ENCODE results near the gene ARHGAP32.

ARHGAP32 gene

DNA sequence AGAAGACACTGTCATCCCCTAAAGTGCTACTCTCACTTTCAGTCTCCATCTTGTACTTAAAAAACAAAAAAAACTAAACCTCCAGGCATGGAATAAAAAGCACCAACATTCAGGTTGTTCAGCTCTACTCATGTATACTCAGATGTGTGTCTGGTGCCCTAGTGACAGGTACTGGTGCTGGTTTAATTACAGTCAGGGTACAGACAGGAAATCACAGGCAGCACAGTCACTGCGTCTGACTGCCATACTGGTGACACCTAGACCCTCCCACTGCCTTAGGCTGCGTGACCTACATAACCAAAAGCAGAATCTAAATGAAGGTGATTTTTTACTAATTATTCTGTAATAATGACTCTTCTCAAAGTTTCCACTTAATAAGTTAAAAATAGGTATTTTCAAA is at the start of gene ARHGAP32:
TSS of gene ARHGAP32 (minus strand) at position 176 of the 400 bp plus-strand sequence. CDS start at position 49, 127 bp downstream.
- H3K27me3 ChIP-seq (ENCODE audit: control insufficient read depth in 1 of 2, insufficient read depth in 2 of 2, low read length in 2 of 2), result no peaks in the 10 kb centered on the region
- H3K27ac ChIP-seq (ENCODE audit: low read depth, low read length), result no peak within 1 kb of the TSS
- no peaks in the 10 kb centered on the region for H3K4me1 ChIP-seq (ENCODE audit: insufficient read depth, low read length)
- no peaks in the 10 kb centered on the region for H3K36me3 ChIP-seq (ENCODE audit: insufficient read depth, low read length)
- no peaks in the 10 kb centered on the region for H3K9me3 ChIP-seq (ENCODE audit: low read length)
- H3K4me3 ChIP-seq (ENCODE audit: low read depth in 1 of 2, low read length in 2 of 2), result no peak within 1 kb of the TSS
- no peak within 1 kb of the TSS for H3K9ac ChIP-seq (ENCODE audit: low read length)

DNA sequence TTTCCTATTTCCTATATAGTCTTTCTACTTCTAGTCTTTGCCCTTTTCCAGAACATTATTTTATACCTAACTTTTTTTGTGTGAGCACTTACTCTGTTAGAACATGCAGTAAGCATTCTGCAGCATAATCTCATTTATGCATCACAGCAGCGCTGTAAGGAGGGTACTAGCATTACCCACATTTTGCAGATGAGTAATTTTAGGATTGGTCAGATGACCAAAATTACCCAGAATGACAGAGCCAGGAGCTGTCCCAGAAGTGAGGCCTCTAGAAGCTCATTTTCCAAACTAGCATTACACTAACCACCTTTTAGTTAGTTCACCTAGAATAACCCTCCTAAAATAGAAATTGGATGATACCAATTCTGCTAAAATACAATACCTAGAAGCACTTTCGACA is 47.1 kb upstream of the ARHGAP32 start:
- H3K9me3 ChIP-seq (ENCODE audit: low read length), result no peaks in the 10 kb centered on the region
- no peaks in the 10 kb centered on the region for H3K27me3 ChIP-seq (ENCODE audit: control insufficient read depth in 1 of 2, insufficient read depth in 2 of 2, low read length in 2 of 2)
- no peak overlapping the region for H3K9ac ChIP-seq (ENCODE audit: low read length)
- no peak overlapping the region for H3K4me3 ChIP-seq (ENCODE audit: low read depth in 1 of 2, low read length in 2 of 2)
- no peak overlapping the region for H3K27ac ChIP-seq (ENCODE audit: low read depth, low read length)
- no peaks in the 10 kb centered on the region for H3K4me1 ChIP-seq (ENCODE audit: insufficient read depth, low read length)
- H3K36me3 ChIP-seq (ENCODE audit: insufficient read depth, low read length), result no peaks in the 10 kb centered on the region

DNA sequence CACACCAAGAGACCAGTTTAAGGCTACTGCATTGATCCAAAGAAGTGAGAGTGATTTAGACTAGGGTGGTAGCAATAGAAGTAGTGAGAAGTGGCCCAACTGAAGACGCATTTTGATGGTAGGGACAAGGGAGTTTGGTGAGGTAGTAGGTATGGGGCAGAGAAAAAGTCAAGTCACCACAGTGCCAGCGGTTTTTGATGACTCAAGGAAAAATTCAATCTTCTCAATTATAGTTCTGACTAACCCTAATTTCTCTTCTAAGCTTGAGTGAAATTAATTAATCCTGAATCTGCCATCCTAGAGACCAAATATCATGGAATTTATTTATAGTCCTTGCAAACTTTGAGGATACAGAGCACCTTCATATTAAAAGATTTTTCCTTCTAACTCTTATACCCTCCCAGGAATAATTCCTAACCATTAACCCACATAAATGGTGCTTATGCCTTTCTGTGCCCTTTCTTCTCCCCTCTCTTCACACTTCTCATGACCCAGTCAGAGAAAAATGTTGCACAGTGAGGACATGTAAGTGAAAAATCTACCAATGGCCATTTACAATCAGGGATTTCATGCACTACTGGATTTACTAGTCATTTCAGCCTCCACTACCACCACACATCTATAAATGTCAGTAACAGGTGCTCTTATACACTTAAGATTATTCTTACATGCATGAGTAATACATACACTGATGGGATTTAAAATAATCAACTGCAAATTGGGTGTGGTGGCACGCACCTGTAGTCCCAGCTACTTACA is 45.9 kb upstream of the ARHGAP32 start:
- Histone ChIP-seq H3K9me3 (ENCODE audit: low read length) (no peaks in the 10 kb centered on the region), H3K36me3 (ENCODE audit: insufficient read depth, low read length) (no peaks in the 10 kb centered on the region), H3K27me3 (ENCODE audit: control insufficient read depth in 1 of 2, insufficient read depth in 2 of 2, low read length in 2 of 2) (no peaks in the 10 kb centered on the region), H3K4me1 (ENCODE audit: insufficient read depth, low read length) (no peaks in the 10 kb centered on the region), H3K27ac (ENCODE audit: low read depth, low read length) (no peak overlapping the region), H3K9ac (ENCODE audit: low read length) (no peak overlapping the region), H3K4me3 (ENCODE audit: low read depth in 1 of 2, low read length in 2 of 2) (no peak overlapping the region)

DNA sequence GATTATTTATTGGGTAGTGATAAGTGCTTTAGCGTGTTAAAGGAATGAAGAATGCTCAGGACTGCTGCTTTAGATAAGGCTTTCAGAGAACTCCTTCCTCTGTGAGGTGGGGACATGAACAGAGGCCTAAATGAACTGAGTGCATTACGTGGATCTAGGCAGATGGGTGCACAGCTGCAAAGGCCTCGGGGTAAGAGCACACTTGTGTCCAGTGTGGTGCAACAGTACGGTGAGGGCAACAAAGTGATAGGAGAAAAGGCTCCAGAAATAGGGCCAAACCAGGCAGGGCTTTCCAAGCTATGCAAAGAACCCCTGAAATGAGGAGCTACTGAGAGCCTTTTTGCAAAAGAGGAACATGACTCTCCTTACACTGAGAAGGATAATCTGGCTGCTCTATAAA is 45.3 kb upstream of the ARHGAP32 start:
- no peak overlapping the region for H3K27ac ChIP-seq (ENCODE audit: low read depth, low read length)
- no peaks in the 10 kb centered on the region for H3K4me1 ChIP-seq (ENCODE audit: insufficient read depth, low read length)
- H3K9ac ChIP-seq (ENCODE audit: low read length), result no peak overlapping the region
- H3K4me3 ChIP-seq (ENCODE audit: low read depth in 1 of 2, low read length in 2 of 2), result no peak overlapping the region
- H3K36me3 ChIP-seq (ENCODE audit: insufficient read depth, low read length), result no peaks in the 10 kb centered on the region
- H3K9me3 ChIP-seq (ENCODE audit: low read length), result no peaks in the 10 kb centered on the region
- H3K27me3 ChIP-seq (ENCODE audit: control insufficient read depth in 1 of 2, insufficient read depth in 2 of 2, low read length in 2 of 2), result no peaks in the 10 kb centered on the region

DNA sequence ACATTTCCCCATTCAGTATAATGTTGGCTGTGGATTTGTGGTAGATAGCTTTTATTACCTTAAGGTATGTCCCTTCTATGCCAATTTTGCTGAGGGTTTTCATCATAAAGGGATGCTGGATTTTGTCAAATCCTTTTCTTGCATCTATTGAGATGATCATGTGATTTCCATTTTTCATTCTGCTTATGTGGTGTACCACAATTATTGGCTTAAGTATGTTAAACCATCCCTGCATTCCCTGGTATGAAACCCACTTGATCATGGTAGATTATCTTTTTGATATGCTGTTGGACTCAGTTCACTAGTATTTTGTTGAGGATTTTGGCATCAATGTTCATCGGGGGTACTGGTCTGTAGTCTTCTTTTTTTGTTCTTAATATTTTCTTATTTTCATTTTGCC is 44.7 kb upstream of the ARHGAP32 start:
- no peaks in the 10 kb centered on the region for H3K36me3 ChIP-seq (ENCODE audit: insufficient read depth, low read length)
- no peaks in the 10 kb centered on the region for H3K4me1 ChIP-seq (ENCODE audit: insufficient read depth, low read length)
- H3K9ac ChIP-seq (ENCODE audit: low read length), result no peak overlapping the region
- H3K4me3 ChIP-seq (ENCODE audit: low read depth in 1 of 2, low read length in 2 of 2), result no peak overlapping the region
- no peaks in the 10 kb centered on the region for H3K27me3 ChIP-seq (ENCODE audit: control insufficient read depth in 1 of 2, insufficient read depth in 2 of 2, low read length in 2 of 2)
- no peak overlapping the region for H3K27ac ChIP-seq (ENCODE audit: low read depth, low read length)
- H3K9me3 ChIP-seq (ENCODE audit: low read length), result no peaks in the 10 kb centered on the region

DNA sequence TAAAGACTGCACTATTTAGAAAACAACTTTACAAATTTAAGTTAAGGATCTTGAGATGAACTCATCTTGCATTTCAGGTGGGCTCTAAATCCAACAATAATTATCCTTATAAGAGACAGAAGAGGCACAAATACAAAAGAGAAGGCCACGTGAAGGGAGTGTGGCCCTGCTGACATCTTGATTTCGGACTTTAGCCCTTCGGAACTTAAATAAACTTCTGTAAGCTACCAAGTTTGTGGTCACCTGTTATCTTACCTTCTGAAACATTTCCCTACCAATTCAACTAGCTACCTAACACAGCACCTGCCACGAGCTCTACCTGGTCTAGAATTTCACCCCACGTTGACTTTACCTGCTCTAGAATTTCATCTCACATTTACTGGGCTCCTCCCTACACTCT is 42.9 kb upstream of the ARHGAP32 start:
- Histone ChIP-seq H3K27ac (ENCODE audit: low read depth, low read length) (no peak overlapping the region), H3K4me3 (ENCODE audit: low read depth in 1 of 2, low read length in 2 of 2) (no peak overlapping the region), H3K36me3 (ENCODE audit: insufficient read depth, low read length) (no peaks in the 10 kb centered on the region), H3K9me3 (ENCODE audit: low read length) (no peaks in the 10 kb centered on the region), H3K4me1 (ENCODE audit: insufficient read depth, low read length) (no peaks in the 10 kb centered on the region), H3K27me3 (ENCODE audit: control insufficient read depth in 1 of 2, insufficient read depth in 2 of 2, low read length in 2 of 2) (no peaks in the 10 kb centered on the region), H3K9ac (ENCODE audit: low read length) (no peak overlapping the region)

DNA sequence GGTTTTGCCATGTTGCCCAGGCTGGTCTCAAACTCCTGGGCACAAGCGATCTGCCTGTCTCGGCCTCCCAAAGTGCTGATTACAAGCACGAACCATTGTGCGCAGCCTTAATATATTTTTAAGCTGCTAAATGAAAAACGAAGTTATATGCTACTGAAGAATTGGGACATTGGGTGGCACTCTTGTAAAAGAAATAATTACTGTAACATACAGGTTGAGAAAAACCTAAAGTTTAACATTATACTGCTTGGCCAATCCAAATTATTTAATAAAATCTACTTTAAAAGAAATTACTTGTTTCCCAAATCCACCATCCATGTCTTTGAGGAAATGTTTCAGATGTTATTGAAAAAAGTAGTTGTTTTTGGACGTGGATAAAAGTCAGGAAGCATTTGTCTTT is 37.9 kb upstream of the ARHGAP32 start:
- no peaks in the 10 kb centered on the region for H3K27me3 ChIP-seq (ENCODE audit: control insufficient read depth in 1 of 2, insufficient read depth in 2 of 2, low read length in 2 of 2)
- no peak overlapping the region for H3K27ac ChIP-seq (ENCODE audit: low read depth, low read length)
- no peaks in the 10 kb centered on the region for H3K36me3 ChIP-seq (ENCODE audit: insufficient read depth, low read length)
- H3K9ac ChIP-seq (ENCODE audit: low read length), result no peak overlapping the region
- H3K4me3 ChIP-seq (ENCODE audit: low read depth in 1 of 2, low read length in 2 of 2), result no peak overlapping the region
- H3K4me1 ChIP-seq (ENCODE audit: insufficient read depth, low read length), result no peaks in the 10 kb centered on the region
- peaks cover 9% of the 10 kb centered on the region for H3K9me3 ChIP-seq (ENCODE audit: low read length)

DNA sequence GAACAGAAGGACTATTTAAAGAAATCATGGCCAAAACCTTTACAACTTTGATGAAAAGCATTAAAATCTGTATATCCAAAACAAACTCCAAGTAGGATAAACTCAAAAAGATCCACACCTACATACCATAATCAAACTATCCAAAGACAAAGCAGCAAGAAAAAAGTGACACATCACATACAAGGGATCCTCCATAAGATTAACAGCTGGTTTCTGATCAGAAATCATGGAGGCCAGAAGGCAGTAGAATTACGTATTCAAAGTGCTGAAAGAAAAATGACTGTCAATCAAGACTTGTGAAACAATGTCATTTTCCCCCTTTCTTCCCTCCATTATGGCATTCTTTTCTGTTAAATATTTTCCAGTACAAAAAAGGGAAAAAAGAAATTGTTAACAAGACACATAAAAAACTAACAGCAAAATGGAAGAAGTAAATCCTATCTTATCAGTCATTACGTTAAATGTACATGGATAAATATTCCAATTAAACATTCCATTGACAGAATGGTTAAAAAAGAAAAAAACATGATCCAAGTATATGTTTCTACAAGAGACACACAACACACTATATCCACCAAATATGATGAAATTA is 34.2 kb upstream of the ARHGAP32 start:
- H3K9me3 ChIP-seq (ENCODE audit: low read length), result peaks cover 9% of the 10 kb centered on the region
- H3K4me1 ChIP-seq (ENCODE audit: insufficient read depth, low read length), result peaks cover 6% of the 10 kb centered on the region
- H3K27me3 ChIP-seq (ENCODE audit: control insufficient read depth in 1 of 2, insufficient read depth in 2 of 2, low read length in 2 of 2), result no peaks in the 10 kb centered on the region
- no peaks in the 10 kb centered on the region for H3K36me3 ChIP-seq (ENCODE audit: insufficient read depth, low read length)
- H3K27ac ChIP-seq (ENCODE audit: low read depth, low read length), result no peak overlapping the region
- H3K9ac ChIP-seq (ENCODE audit: low read length), result no peak overlapping the region
- H3K4me3 ChIP-seq (ENCODE audit: low read depth in 1 of 2, low read length in 2 of 2), result no peak overlapping the region

DNA sequence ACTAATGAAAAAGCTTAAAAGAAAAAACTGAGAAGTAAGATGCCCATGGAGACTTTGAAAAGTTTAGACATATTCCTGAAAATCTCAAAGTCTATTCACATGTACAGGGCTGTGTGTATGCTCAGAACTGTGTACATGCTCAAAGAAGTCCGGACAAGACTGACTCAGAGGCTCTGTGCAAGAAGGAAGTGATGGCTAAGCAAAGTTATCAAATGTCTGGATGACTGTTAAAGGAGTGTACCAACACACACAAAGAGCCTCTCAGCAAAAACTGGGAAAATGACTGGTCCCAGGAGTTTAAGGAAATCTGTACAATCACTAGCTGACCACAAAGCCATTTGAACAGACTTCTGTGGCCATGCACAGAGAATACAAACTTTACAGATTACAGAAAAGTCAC is 33.1 kb upstream of the ARHGAP32 start:
- Histone ChIP-seq H3K4me1 (ENCODE audit: insufficient read depth, low read length) (peaks cover 6% of the 10 kb centered on the region), H3K9ac (ENCODE audit: low read length) (no peak overlapping the region), H3K27me3 (ENCODE audit: control insufficient read depth in 1 of 2, insufficient read depth in 2 of 2, low read length in 2 of 2) (no peaks in the 10 kb centered on the region), H3K4me3 (ENCODE audit: low read depth in 1 of 2, low read length in 2 of 2) (no peak overlapping the region), H3K27ac (ENCODE audit: low read depth, low read length) (no peak overlapping the region), H3K9me3 (ENCODE audit: low read length) (peaks cover 9% of the 10 kb centered on the region), H3K36me3 (ENCODE audit: insufficient read depth, low read length) (no peaks in the 10 kb centered on the region)

DNA sequence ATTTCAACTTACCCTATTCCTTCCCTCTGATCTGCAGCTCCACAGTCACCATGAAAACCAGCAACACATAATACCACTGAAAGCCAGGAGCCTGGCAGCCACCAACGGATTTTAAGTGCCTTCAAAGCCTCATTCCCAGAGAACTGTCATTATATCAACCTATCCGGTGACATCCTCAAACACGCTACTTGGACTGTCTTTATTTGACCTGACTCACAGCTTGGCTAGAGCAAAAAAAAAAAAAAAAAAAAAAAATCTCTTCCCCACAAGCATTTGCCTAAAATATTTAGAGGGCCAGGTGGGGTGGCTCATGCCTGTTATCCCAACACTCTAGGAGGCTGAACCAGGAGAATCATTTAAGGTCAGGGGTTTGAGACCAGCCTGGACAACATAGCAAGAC is 32.4 kb upstream of the ARHGAP32 start:
- Histone ChIP-seq H3K4me3 (ENCODE audit: low read depth in 1 of 2, low read length in 2 of 2) (no peak overlapping the region), H3K4me1 (ENCODE audit: insufficient read depth, low read length) (peaks cover 6% of the 10 kb centered on the region), H3K27me3 (ENCODE audit: control insufficient read depth in 1 of 2, insufficient read depth in 2 of 2, low read length in 2 of 2) (no peaks in the 10 kb centered on the region), H3K9me3 (ENCODE audit: low read length) (peaks cover 9% of the 10 kb centered on the region), H3K36me3 (ENCODE audit: insufficient read depth, low read length) (no peaks in the 10 kb centered on the region), H3K27ac (ENCODE audit: low read depth, low read length) (no peak overlapping the region), H3K9ac (ENCODE audit: low read length) (no peak overlapping the region)

DNA sequence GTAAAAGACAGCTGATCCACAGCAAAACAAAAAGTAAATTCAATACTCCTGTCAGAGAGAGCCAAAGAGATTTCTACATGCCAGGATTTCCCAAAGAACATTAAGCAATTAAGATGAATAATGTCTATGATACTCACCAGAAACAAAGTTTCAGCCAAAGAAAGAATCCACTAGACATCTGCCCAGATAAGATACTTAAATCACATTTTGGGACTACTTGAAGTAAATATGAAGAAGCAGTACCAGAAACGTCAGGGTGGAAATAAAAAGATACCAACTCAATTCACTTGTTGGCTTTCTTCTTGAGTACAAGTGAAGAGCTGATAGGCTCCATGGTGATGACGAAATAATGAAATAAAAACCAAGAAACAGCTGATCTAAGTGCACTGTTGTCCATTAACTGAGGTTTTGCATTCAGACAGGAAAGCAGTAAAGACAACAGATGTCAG is 31.6 kb upstream of the ARHGAP32 start:
- H3K9me3 ChIP-seq (ENCODE audit: low read length), result peaks cover 9% of the 10 kb centered on the region
- H3K27me3 ChIP-seq (ENCODE audit: control insufficient read depth in 1 of 2, insufficient read depth in 2 of 2, low read length in 2 of 2), result no peaks in the 10 kb centered on the region
- H3K4me1 ChIP-seq (ENCODE audit: insufficient read depth, low read length), result peaks cover 6% of the 10 kb centered on the region
- no peak overlapping the region for H3K4me3 ChIP-seq (ENCODE audit: low read depth in 1 of 2, low read length in 2 of 2)
- H3K27ac ChIP-seq (ENCODE audit: low read depth, low read length), result no peak overlapping the region
- no peak overlapping the region for H3K9ac ChIP-seq (ENCODE audit: low read length)
- no peaks in the 10 kb centered on the region for H3K36me3 ChIP-seq (ENCODE audit: insufficient read depth, low read length)

DNA sequence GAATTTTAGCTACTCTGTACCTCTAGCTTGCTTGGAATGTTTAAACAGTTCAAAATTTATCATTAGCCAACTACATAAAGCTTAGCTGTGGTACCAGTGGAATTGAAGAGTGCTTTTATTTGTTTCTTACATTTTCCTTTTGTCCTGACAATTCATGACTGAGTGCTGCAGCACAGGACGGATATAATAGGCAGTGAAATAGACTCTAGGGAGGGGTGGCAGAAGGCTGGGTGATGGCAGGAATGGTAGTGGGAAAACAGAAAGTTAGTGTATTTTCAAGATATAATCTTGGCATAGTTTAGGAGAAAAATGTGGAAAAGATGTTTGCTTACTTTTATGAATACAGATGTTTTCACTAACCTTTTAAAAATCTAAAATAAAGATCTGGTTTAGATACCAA is 31.1 kb upstream of the ARHGAP32 start:
- H3K4me1 ChIP-seq (ENCODE audit: insufficient read depth, low read length), result peaks cover 6% of the 10 kb centered on the region
- H3K36me3 ChIP-seq (ENCODE audit: insufficient read depth, low read length), result no peaks in the 10 kb centered on the region
- H3K9ac ChIP-seq (ENCODE audit: low read length), result no peak overlapping the region
- no peaks in the 10 kb centered on the region for H3K27me3 ChIP-seq (ENCODE audit: control insufficient read depth in 1 of 2, insufficient read depth in 2 of 2, low read length in 2 of 2)
- no peak overlapping the region for H3K4me3 ChIP-seq (ENCODE audit: low read depth in 1 of 2, low read length in 2 of 2)
- H3K27ac ChIP-seq (ENCODE audit: low read depth, low read length), result no peak overlapping the region
- peaks cover 9% of the 10 kb centered on the region for H3K9me3 ChIP-seq (ENCODE audit: low read length)

Measured in muscle layer of colon (tissue), 2 donors.